Common myeloid progenitor, CD34-positive (primary cell): Measurements from ENCODE around the gene GAGE12G. TPM values are rescaled to one million over a fixed set of nuclear protein-coding genes. Genes with fewer than 3 reads are reported as not detected.
"Not testable (repeated sequence)": the region's sequence is repeated elsewhere in the genome, so short reads cannot be mapped to it uniquely, and the experiment has no call there.

Experiments
- CTCF ChIA-PET: fragments of 350-600 bp; sonication (Branson Sonifier 250); formaldehyde crosslinking; loops from one replicate; lab custom pipeline; 2021; ENCODE audit warnings: antibody characterized with exemption; lab: Charles Lee
- POLR2A ChIA-PET: fragments of 350-600 bp; sonication (Branson Sonifier 250); formaldehyde crosslinking; loops from one replicate; lab custom pipeline; 2021; ENCODE audit warnings: antibody characterized with exemption; lab: Charles Lee
- DNase-seq, 3 donors: peaks; one replicate each; pipeline versions ENCODE4 v3.0.0 to v3.0.0-alpha.2; 2013
- H3K27ac ChIP-seq, 2 experiments: 1 replicate in 1 of 2; 2 replicates in 1 of 2; pipeline ENCODE4 v1.7.0; 2013; ENCODE audit warnings: inconsistent platforms in 2 of 2, low read length in 2 of 2, mild to moderate bottlenecking in 2 of 2, low read depth in 1 of 2, moderate library complexity in 1 of 2; ENCODE audit not compliant: severe bottlenecking in 2 of 2, insufficient read depth in 1 of 2, poor library complexity in 1 of 2
- H3K27me3 ChIP-seq, 5 experiments: replicated peaks in 2 of 5; 1 replicate in 3 of 5; 2 replicates in 2 of 5; pipeline versions ENCODE4 v1.6.1 to v1.7.0; 2013; ENCODE audit warnings: low read length in 4 of 5, mild to moderate bottlenecking in 2 of 5, moderate library complexity in 2 of 5, inconsistent platforms in 1 of 5; ENCODE audit not compliant: insufficient read depth in 5 of 5, control insufficient read depth in 4 of 5
- H3K36me3 ChIP-seq, 4 experiments: 1 replicate in 2 of 4; 2 replicates in 2 of 4; pipeline versions ENCODE4 v1.6.1 to v1.7.0; 2013; ENCODE audit warnings: low read length in 3 of 4, control low read depth in 1 of 4, mild to moderate bottlenecking in 1 of 4; ENCODE audit not compliant: control insufficient read depth in 4 of 4, insufficient read depth in 4 of 4
- H3K4me1 ChIP-seq, 4 experiments: 1 replicate in 3 of 4; 2 replicates in 1 of 4; pipeline versions ENCODE4 v1.6.1 to v1.7.1; 2013; ENCODE audit warnings: low read length in 3 of 4, mild to moderate bottlenecking in 3 of 4, control low read depth in 1 of 4, inconsistent platforms in 1 of 4, moderate library complexity in 1 of 4; ENCODE audit not compliant: control insufficient read depth in 4 of 4, insufficient read depth in 4 of 4; ENCODE audit errors: control extremely low read depth in 1 of 4
- H3K4me3 ChIP-seq, 7 experiments: 1 replicate in 4 of 7; 2 replicates in 3 of 7; pipeline versions ENCODE4 v1.5.1 to v1.7.0; 2013; ENCODE audit warnings: mild to moderate bottlenecking in 7 of 7, low read length in 6 of 7, moderate library complexity in 6 of 7, inconsistent platforms in 2 of 7, low read depth in 2 of 7, control low read depth in 1 of 7; ENCODE audit not compliant: insufficient read depth in 4 of 7, control insufficient read depth in 1 of 7; ENCODE audit errors: extremely low read depth in 1 of 7
- H3K9me3 ChIP-seq, 5 experiments: 1 replicate in 4 of 5; 2 replicates in 1 of 5; pipeline versions ENCODE4 v1.6.1 to v1.7.1; 2013; ENCODE audit warnings: low read length in 4 of 5, mild to moderate bottlenecking in 2 of 5, inconsistent platforms in 1 of 5, low read depth in 1 of 5, moderate library complexity in 1 of 5; ENCODE audit not compliant: control insufficient read depth in 4 of 5, insufficient read depth in 2 of 5; ENCODE audit errors: control extremely low read depth in 1 of 5
- WGBS: methylation state at CpG from one replicate; pipeline ENCODE4 v1.1.5; 2013; ENCODE audit not compliant: insufficient coverage; 5-methylcytosine and 5-hydroxymethylcytosine counted together
- polyA plus RNA-seq: library from polyadenylated mRNA; unstranded; fragments of 120-200 nt; gene quantifications from one replicate; pipeline ENCODE4 v1.2.1, GENCODE V29; 2013

Gene GAGE12G, protein sequence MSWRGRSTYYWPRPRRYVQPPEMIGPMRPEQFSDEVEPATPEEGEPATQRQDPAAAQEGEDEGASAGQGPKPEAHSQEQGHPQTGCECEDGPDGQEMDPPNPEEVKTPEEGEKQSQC
- polyA plus RNA-seq, result not detected

DNA sequence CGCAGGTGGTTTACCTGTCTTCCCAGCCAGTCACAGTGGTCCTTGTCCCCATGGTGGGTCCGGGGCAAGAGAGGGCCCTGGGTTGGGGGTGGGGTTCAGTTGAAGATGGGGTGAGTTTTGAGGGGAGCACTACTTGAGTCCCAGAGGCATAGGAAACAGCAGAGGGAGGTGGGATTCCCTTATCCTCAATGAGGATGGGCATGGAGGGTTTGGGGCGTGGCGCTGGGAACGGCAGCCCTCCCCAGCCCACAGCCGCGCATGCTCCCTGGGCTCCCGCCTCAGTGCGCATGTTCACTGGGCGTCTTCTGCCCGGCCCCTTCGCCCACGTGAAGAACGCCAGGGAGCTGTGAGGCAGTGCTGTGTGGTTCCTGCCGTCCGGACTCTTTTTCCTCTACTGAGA is at the start of gene GAGE12G:
Gene GAGE12G, plus strand, starts transcription at position 301 of the 400 bp plus-strand sequence. CDS start 1,155 bp downstream, outside the sequence.
- POLR2A ChIA-PET, DNase-seq, H3K4me1 ChIP-seq, CTCF ChIA-PET, H3K4me3 ChIP-seq, H3K27ac ChIP-seq, H3K9me3 ChIP-seq, H3K36me3 ChIP-seq, H3K27me3 ChIP-seq: not testable (repeated sequence)
- no CpG with 5 or more reads among the region's 16 CpGs for WGBS

DNA sequence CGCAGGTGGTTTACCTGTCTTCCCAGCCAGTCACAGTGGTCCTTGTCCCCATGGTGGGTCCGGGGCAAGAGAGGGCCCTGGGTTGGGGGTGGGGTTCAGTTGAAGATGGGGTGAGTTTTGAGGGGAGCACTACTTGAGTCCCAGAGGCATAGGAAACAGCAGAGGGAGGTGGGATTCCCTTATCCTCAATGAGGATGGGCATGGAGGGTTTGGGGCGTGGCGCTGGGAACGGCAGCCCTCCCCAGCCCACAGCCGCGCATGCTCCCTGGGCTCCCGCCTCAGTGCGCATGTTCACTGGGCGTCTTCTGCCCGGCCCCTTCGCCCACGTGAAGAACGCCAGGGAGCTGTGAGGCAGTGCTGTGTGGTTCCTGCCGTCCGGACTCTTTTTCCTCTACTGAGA is 38.3 kb upstream of the GAGE12G start, which contains the start of gene GAGE12C:
Gene GAGE12C, plus strand, starts transcription at position 301 of the 400 bp plus-strand sequence. CDS start 1,155 bp downstream, outside the sequence.
- H3K36me3 ChIP-seq, POLR2A ChIA-PET, CTCF ChIA-PET, H3K27me3 ChIP-seq, H3K9me3 ChIP-seq, H3K4me3 ChIP-seq, H3K27ac ChIP-seq, DNase-seq, H3K4me1 ChIP-seq: not testable (repeated sequence)
- no CpG with 5 or more reads among the region's 16 CpGs for WGBS

DNA sequence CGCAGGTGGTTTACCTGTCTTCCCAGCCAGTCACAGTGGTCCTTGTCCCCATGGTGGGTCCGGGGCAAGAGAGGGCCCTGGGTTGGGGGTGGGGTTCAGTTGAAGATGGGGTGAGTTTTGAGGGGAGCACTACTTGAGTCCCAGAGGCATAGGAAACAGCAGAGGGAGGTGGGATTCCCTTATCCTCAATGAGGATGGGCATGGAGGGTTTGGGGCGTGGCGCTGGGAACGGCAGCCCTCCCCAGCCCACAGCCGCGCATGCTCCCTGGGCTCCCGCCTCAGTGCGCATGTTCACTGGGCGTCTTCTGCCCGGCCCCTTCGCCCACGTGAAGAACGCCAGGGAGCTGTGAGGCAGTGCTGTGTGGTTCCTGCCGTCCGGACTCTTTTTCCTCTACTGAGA is 28.8 kb upstream of the GAGE12G start, which contains the start of gene GAGE12D:
Gene GAGE12D, plus strand, starts transcription at position 301 of the 400 bp plus-strand sequence. CDS start 1,155 bp downstream, outside the sequence.
- CTCF ChIA-PET, DNase-seq, H3K4me3 ChIP-seq, POLR2A ChIA-PET, H3K27ac ChIP-seq, H3K4me1 ChIP-seq, H3K27me3 ChIP-seq, H3K9me3 ChIP-seq, H3K36me3 ChIP-seq: not testable (repeated sequence)
- no CpG with 5 or more reads among the region's 16 CpGs for WGBS

DNA sequence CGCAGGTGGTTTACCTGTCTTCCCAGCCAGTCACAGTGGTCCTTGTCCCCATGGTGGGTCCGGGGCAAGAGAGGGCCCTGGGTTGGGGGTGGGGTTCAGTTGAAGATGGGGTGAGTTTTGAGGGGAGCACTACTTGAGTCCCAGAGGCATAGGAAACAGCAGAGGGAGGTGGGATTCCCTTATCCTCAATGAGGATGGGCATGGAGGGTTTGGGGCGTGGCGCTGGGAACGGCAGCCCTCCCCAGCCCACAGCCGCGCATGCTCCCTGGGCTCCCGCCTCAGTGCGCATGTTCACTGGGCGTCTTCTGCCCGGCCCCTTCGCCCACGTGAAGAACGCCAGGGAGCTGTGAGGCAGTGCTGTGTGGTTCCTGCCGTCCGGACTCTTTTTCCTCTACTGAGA is 19.2 kb upstream of the GAGE12G start, which contains the start of gene GAGE12E:
Gene GAGE12E, plus strand, starts transcription at position 301 of the 400 bp plus-strand sequence. CDS start 1,155 bp downstream, outside the sequence.
- H3K36me3 ChIP-seq, CTCF ChIA-PET, H3K27ac ChIP-seq, POLR2A ChIA-PET, DNase-seq, H3K4me1 ChIP-seq, H3K4me3 ChIP-seq, H3K27me3 ChIP-seq, H3K9me3 ChIP-seq: not testable (repeated sequence)
- WGBS, result no CpG with 5 or more reads among the region's 16 CpGs

GRCh38 chrX:49560542-49560941 is 9.7 kb upstream of the GAGE12G start, which contains the start of gene GAGE12F:
Gene GAGE12F, plus strand, starts transcription at chrX:49560842. Its CDS starts 1,155 bp downstream, at chrX:49561997.
- H3K9me3 ChIP-seq, H3K36me3 ChIP-seq, DNase-seq, POLR2A ChIA-PET, H3K27me3 ChIP-seq, H3K4me1 ChIP-seq, H3K27ac ChIP-seq, CTCF ChIA-PET, H3K4me3 ChIP-seq: not testable (repeated sequence)
- no CpG with 5 or more reads among the region's 16 CpGs for WGBS

DNA sequence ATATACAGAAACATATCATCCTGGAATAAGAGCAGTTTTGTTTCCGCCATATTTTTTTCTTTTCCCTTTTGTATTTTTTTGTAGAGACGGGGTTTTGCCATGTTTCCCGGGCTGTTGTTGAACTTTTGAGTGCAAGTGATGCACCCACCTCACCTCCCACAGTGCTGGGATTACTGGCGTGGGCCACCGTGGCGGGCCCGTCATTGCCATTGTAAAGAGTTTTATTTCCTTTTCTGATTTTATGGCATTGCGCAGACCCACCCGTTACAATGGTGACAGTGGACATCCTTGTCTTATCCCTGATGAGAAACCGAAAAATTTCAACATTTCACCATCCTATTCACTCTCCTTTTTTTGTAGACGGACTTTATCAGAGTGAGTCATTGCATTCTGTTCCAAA is 1.5 kb upstream of the GAGE12G start:
- H3K27me3 ChIP-seq, POLR2A ChIA-PET, H3K4me1 ChIP-seq, H3K4me3 ChIP-seq, H3K9me3 ChIP-seq, H3K36me3 ChIP-seq, H3K27ac ChIP-seq, CTCF ChIA-PET, DNase-seq: not testable (repeated sequence)
- WGBS, result no CpG with 5 or more reads among the region's 11 CpGs

DNA sequence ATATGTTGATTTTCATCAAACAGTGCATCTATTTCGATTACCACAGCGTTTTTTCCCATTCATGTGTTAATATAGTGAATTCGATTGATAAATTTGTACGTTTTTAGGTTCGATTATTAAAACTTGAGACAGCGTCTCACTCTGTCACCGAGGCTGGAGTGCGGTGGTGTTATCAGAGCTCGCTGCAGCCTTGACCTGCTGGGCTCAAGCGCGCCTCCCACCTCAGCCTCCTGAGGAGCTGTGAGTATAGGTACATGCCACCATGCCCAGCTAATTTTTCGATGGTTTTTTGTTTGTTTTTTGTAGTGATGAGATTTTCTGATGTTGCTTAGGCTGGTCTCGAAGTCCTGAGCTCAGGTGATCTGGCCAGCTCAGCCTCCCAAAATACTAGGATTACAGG is 1.0 kb upstream of the GAGE12G start:
- H3K27me3 ChIP-seq, H3K4me1 ChIP-seq, DNase-seq, H3K9me3 ChIP-seq, CTCF ChIA-PET, H3K4me3 ChIP-seq, H3K27ac ChIP-seq, POLR2A ChIA-PET, H3K36me3 ChIP-seq: not testable (repeated sequence)
- WGBS, result 91% methylated on average over 6 of the region's 13 CpGs
